VCaP (cell line): Measurements from ENCODE around the gene DCDC2C.

Experiments
- H3K27ac ChIP-seq: fragments of 450-650 bp; 2 replicates; pipeline ENCODE4 v1.5.1; 2017
- TF ChIP-seq, protein P1 (sequence below): fragments of 450-650 bp; conservative IDR thresholded peaks from 2 replicates; pipeline ENCODE4 v1.5.1; 2017; ENCODE audit warnings: mild to moderate bottlenecking, moderate library complexity

The DCDC2C gene

DNA sequence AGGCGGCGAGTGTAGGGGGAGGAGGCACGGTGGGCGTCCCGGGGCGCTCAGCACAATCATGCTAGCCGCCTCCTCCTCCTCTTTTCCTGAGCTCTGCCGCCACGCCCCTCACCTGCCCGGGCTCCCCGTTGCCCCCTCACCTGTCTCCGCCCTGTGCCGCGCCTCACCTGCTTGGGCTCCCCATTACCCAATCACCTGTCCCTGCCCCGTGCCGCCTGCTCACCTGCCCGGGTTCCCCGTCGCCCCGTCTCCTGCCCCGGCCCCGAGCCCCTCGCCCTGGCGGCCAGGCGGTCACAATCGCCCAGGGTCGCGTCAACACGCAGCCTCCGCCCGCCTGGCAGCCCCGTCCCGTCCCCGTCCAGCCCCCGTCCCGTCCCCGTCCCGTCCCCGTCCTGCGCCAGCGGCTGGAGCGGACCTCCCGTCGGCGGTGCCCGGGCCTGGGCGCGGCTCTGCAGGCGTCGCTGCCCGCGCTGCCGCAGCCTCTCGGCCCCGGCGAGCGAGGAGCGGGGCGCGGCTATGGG is at the start of gene DCDC2C:
DCDC2C (plus strand) TSS at position 340 of the 521 bp plus-strand sequence; CDS start at position 517, 177 bp downstream.
- no peak within 1 kb of the TSS for H3K27ac ChIP-seq
- TF ChIP-seq, protein P1, sequence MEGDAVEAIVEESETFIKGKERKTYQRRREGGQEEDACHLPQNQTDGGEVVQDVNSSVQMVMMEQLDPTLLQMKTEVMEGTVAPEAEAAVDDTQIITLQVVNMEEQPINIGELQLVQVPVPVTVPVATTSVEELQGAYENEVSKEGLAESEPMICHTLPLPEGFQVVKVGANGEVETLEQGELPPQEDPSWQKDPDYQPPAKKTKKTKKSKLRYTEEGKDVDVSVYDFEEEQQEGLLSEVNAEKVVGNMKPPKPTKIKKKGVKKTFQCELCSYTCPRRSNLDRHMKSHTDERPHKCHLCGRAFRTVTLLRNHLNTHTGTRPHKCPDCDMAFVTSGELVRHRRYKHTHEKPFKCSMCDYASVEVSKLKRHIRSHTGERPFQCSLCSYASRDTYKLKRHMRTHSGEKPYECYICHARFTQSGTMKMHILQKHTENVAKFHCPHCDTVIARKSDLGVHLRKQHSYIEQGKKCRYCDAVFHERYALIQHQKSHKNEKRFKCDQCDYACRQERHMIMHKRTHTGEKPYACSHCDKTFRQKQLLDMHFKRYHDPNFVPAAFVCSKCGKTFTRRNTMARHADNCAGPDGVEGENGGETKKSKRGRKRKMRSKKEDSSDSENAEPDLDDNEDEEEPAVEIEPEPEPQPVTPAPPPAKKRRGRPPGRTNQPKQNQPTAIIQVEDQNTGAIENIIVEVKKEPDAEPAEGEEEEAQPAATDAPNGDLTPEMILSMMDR, result no peak

- TF ChIP-seq, protein P1, result no peak
- no peak overlapping the region for H3K27ac ChIP-seq
These were observed 49.4 kb upstream of the DCDC2C start for GRCh38 chr2:3654011-3654410.

DNA sequence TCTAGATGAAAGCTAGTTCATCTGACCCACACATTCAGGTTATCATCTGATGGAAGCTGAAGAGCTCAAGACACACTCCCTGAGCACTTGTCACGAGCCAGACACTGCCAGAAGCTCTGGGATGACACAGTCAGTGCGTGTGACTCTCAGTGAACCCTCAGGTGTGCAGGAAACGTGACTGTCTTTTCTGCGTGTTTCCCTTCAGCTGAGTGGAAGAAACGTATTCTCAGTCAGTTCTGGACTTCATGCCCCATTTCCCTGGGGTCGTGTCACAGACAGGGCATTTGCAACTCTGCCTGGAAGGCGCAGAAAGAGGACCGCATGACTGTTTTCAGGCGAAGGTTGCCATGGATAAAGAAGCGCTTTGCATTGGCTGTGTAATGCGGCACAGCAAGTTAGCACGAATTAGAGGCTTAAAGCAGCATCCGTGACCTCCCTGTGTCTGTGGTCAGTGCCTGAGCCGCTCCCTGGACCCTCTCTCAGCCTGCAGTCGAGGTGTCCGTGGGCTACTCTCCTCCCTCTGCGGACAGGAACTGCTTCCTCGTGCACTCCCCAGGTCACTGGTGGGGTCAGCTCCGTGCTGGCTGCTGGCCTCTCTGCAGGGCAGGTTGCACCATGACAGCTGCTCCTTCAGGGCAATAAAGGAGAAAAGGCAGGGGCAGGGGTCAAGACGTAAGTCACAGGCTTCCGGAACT is 48.7 kb upstream of the DCDC2C start:
- H3K27ac ChIP-seq, result no peak overlapping the region
- TF ChIP-seq, protein P1, result no peak

DNA sequence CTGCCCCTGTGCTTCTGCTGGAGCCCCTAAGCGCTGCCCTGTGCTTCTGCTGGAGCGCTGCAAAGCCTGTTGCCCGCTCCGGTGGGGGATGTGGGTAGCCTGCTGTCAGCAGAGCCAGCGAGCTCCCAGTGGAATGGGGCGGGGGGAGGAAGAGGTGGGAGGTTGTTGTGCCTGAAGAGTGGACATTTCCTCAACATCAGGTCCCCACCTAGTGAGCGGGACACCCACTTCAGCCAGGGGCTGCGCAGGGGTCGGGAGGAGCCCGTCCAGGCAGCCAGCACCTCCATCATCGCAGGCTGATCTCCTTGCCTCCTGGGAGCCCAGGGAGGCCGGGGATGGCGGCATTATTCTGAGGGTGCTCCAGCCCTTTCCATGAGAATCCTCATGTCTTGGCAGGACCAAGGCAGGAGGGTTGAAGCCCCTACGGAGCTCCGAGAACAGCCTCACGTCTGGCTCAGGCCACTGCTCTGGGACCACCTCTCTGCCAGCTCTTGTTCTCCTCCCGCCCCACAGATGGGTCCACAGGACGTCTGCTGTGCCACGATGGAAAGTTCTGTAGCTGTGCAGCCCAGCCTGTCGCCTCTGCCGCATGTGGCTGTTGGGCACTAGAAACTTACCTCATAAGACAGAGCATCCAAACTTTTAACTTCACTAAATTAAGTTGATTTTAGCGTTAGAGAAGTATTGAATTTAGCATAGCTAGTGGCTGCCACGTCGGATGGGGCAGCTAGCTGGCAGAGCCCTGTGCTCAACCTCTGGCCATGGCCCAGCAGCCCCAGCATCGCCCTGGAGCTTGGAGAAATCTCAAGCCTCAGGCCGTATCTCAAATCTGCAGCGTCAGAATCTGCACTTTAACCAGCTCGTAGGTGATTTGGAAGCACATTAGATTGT is 47.3 kb upstream of the DCDC2C start:
- TF ChIP-seq, protein P1, result no peak
- no peak overlapping the region for H3K27ac ChIP-seq

- TF ChIP-seq, protein P1, result no peak
- H3K27ac ChIP-seq, result no peak overlapping the region
These were observed 46.3 kb upstream of the DCDC2C start for GRCh38 chr2:3656762-3657721.

- TF ChIP-seq, protein P1, result no peak
- H3K27ac ChIP-seq, result no peak within 1 kb of the TSS
These were observed 45.5 kb upstream of the DCDC2C start, which contains the start of gene ALLC for GRCh38 chr2:3657881-3658280. Gene ALLC, plus strand, starts transcription at chr2:3658200. Its CDS starts 12,958 bp downstream, at chr2:3671158.
